T-cell (primary cell): ENCODE results near the gene PCARE. TPM values are rescaled to one million over a fixed set of nuclear protein-coding genes. Genes with fewer than 3 reads are reported as not detected.

ENCODE experiments used
- ATAC-seq, 4 experiments: fragments of 200-7000 bp in 3 of 4; fragments of 150-1000 bp in 1 of 4; cut with Tn5 transposase; replicated peaks in 1 of 4; 1 replicate in 3 of 4; 2 replicates in 1 of 4; pipeline ENCODE4 v1.10.0; 2021; ENCODE audit warnings: moderate library complexity in 3 of 4, mild to moderate bottlenecking in 2 of 4, moderate number of reproducible peaks in 1 of 4
- CTCF ChIA-PET, 2 donors: fragments of 300-600 bp; sonication (Branson Sonifier 250); formaldehyde crosslinking; loops; one replicate each; lab custom pipeline; 2022; ENCODE audit warnings: antibody characterized with exemption in 2 of 2; lab: Charles Lee
- POLR2A ChIA-PET, 2 donors: fragments of 300-600 bp; sonication (Branson Sonifier 250); formaldehyde crosslinking; loops; one replicate each; lab custom pipeline; 2022; ENCODE audit warnings: antibody characterized with exemption in 2 of 2; lab: Charles Lee
- DNase-seq, 35 experiments: peaks; one replicate each; pipeline versions ENCODE4 v3.0.0 to v3.0.0-alpha.2; 2013 to 2023
- H3K27ac ChIP-seq: one replicate; pipeline ENCODE4 v1.5.1; 2013; ENCODE audit warnings: low read length
- H3K27me3 ChIP-seq, 2 experiments: replicated peaks in 1 of 2; 1 replicate in 1 of 2; 2 replicates in 1 of 2; pipeline versions ENCODE4 v1.6.1 to v1.7.0; 2013; ENCODE audit warnings: low read length in 1 of 2, mixed read lengths in 1 of 2; ENCODE audit not compliant: control insufficient read depth in 2 of 2, insufficient read depth in 2 of 2; ENCODE audit errors: extremely low read depth in 1 of 2
- H3K36me3 ChIP-seq, 2 donors: 1 replicate in 1 of 2; 2 replicates in 1 of 2; pipeline versions ENCODE4 v1.6.1 to v1.7.0; 2013; ENCODE audit warnings: low read length in 1 of 2; ENCODE audit not compliant: control insufficient read depth in 2 of 2, insufficient read depth in 1 of 2; ENCODE audit errors: extremely low read depth in 1 of 2
- H3K4me1 ChIP-seq, 2 experiments: 1 replicate in 1 of 2; 2 replicates in 1 of 2; pipeline versions ENCODE4 v1.6.1 to v1.7.0; 2013; ENCODE audit warnings: low read length in 2 of 2, mixed read lengths in 1 of 2; ENCODE audit not compliant: insufficient read depth in 2 of 2, control insufficient read depth in 1 of 2; ENCODE audit errors: extremely low read depth in 1 of 2
- H3K4me3 ChIP-seq, 2 donors: 1 replicate in 1 of 2; 2 replicates in 1 of 2; pipeline versions ENCODE4 v1.5.1 to v1.7.0; 2013; ENCODE audit warnings: mild to moderate bottlenecking in 2 of 2, low read length in 1 of 2, moderate library complexity in 1 of 2; ENCODE audit not compliant: control insufficient read depth in 1 of 2; ENCODE audit errors: extremely low read depth in 1 of 2
- H3K9me3 ChIP-seq: 2 replicates; pipeline ENCODE4 v1.7.0; 2013
- H3K27ac Mint-ChIP-seq, 2 donors: one replicate each; pipeline ENCODE4 v1.8.0; 2020 to 2021; ENCODE audit warnings: mild to moderate bottlenecking in 2 of 2, mixed read lengths in 2 of 2
- H3K27me3 Mint-ChIP-seq, 2 donors: one replicate each; pipeline ENCODE4 v1.8.0; 2021 to 2022; ENCODE audit warnings: mixed read lengths in 2 of 2
- H3K36me3 Mint-ChIP-seq: one replicate; pipeline ENCODE4 v1.8.0; 2021; ENCODE audit warnings: mixed read lengths
- H3K4me1 Mint-ChIP-seq, 3 donors: one replicate each; pipeline ENCODE4 v1.8.0; 2020 to 2022; ENCODE audit warnings: mixed read lengths in 3 of 3, mild to moderate bottlenecking in 1 of 3
- H3K4me3 Mint-ChIP-seq, 3 donors: one replicate each; pipeline ENCODE4 v1.8.0; 2020 to 2022; ENCODE audit warnings: mild to moderate bottlenecking in 3 of 3, mixed read lengths in 3 of 3, moderate library complexity in 3 of 3
- H3K9me3 Mint-ChIP-seq, 3 donors: one replicate each; pipeline ENCODE4 v1.8.0; 2020 to 2022; ENCODE audit warnings: mixed read lengths in 3 of 3
- WGBS: methylation state at CpG from one replicate; pipeline ENCODE4 v1.1.5; 2013; ENCODE audit warnings: missing lambda C conversion rate; ENCODE audit not compliant: insufficient coverage; 5-methylcytosine and 5-hydroxymethylcytosine counted together
- total RNA-seq, 35 experiments: library from RNA in 6 of 35; stranded (reverse) in 6 of 35; fragments of 120-200 nt in 1 of 35; gene quantifications; one replicate each; pipeline versions ENCODE4 v1.2.1 to v1.2.4 and lab custom pipeline; 2013 to 2026

PCARE gene
- total RNA-seq, 5 donors from 2014 or later (not counting 1 experiment from before 2014, with no cell fraction given): not detected

GRCh38 chr2:29041161-29041660, 33.1 kb downstream of the PCARE start:
- Histone ChIP-seq H3K4me3 (no peak overlapping the region), H3K4me1 (no peaks in the 10 kb centered on the region), H3K36me3 (peaks cover 0 to 2% of the 10 kb centered on the region in 2 donors), H3K27me3 (no peaks in the 10 kb centered on the region), H3K27ac (no peak overlapping the region), H3K9me3 (no peaks in the 10 kb centered on the region)
- WGBS: 97% methylated on average over 5 of the region's 9 CpGs
- Mint-ChIP-seq H3K9me3 (no peaks in the 10 kb centered on the region), H3K27me3 (no peaks in the 10 kb centered on the region), H3K4me1 (peaks cover 0 to 3% (median 0%) of the 10 kb centered on the region in 3 donors), H3K36me3 (peaks cover 3% of the 10 kb centered on the region), H3K4me3 (no peak overlapping the region), H3K27ac (no peak overlapping the region)
- POLR2A ChIA-PET: no interaction called here
- CTCF ChIA-PET: no interaction called here
- no peak for ATAC-seq
- DNase-seq: no peak

DNA sequence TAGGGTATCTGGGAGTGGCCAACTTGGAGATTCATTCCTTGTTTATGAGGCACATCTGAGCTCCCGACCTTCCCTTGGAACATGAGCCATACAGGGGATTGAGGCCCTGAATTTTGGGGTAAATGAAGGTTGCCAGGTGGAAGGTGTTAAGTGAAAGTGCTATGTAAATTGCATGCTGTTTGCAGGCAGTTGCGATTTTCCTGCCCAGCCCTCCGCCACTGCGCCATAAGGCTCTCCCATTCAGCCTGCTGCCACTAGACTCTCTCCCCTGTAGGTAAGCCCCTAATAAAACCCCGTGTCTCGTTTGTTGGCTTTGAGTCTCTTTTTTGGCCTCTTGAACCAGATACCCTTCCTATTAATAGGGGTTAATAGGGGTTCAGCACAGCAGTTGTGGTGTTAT, 33.8 kb downstream of the PCARE start:
- no peak for ATAC-seq
- H3K4me3 Mint-ChIP-seq: no peak overlapping the region
- no peak for DNase-seq
- ChIA-PET POLR2A (no interaction called here), CTCF (no interaction called here)
- no peaks in the 10 kb centered on the region for H3K9me3 ChIP-seq
- peaks cover 0 to 7% (median 3%) of the 10 kb centered on the region in 3 donors for H3K4me1 Mint-ChIP-seq
- no peak overlapping the region for H3K27ac Mint-ChIP-seq
- no peaks in the 10 kb centered on the region for H3K27me3 ChIP-seq
- H3K27ac ChIP-seq: no peak overlapping the region
- H3K27me3 Mint-ChIP-seq: no peaks in the 10 kb centered on the region
- H3K36me3 Mint-ChIP-seq: peaks cover 3% of the 10 kb centered on the region
- 87% methylated on average over 4 of the region's 6 CpGs for WGBS
- peaks cover 0 to 2% of the 10 kb centered on the region in 2 donors for H3K36me3 ChIP-seq
- H3K4me3 ChIP-seq: no peak overlapping the region
- peaks cover 0 to 1% of the 10 kb centered on the region in 2 experiments for H3K4me1 ChIP-seq
- H3K9me3 Mint-ChIP-seq: no peaks in the 10 kb centered on the region

- Mint-ChIP-seq H3K27ac (no peak overlapping the region), H3K36me3 (peaks cover 3% of the 10 kb centered on the region), H3K9me3 (no peaks in the 10 kb centered on the region), H3K27me3 (no peaks in the 10 kb centered on the region), H3K4me1 (peaks cover 0 to 7% (median 6%) of the 10 kb centered on the region in 3 donors), H3K4me3 (no peak overlapping the region)
- no peaks in the 10 kb centered on the region for H3K9me3 ChIP-seq
- WGBS: 100% methylated on average over 2 of the region's 4 CpGs
- H3K4me3 ChIP-seq: no peak overlapping the region
- ChIA-PET CTCF (no interaction called here), POLR2A (interaction anchor here in 1 of 2 donors (0.6 kb wide), 1 partner anchor 1965 kb away, joined by 3 read pairs; no protein-coding TSS in a partner anchor)
- ATAC-seq (no peak), DNase-seq (no peak)
- H3K4me1 ChIP-seq: peaks cover 0 to 7% of the 10 kb centered on the region in 2 experiments
- H3K27me3 ChIP-seq: no peaks in the 10 kb centered on the region
- H3K36me3 ChIP-seq: peaks cover 0 to 2% of the 10 kb centered on the region in 2 donors
- H3K27ac ChIP-seq: no peak overlapping the region
These were observed 34.4 kb downstream of the PCARE start for GRCh38 chr2:29039718-29040480.

- Mint-ChIP-seq H3K27ac (no peak overlapping the region), H3K9me3 (no peaks in the 10 kb centered on the region), H3K4me1 (peaks cover 11 to 18% (median 16%) of the 10 kb centered on the region in 3 donors), H3K4me3 (no peak overlapping the region), H3K36me3 (peaks cover 7% of the 10 kb centered on the region), H3K27me3 (no peaks in the 10 kb centered on the region)
- no peak for DNase-seq
- ChIA-PET CTCF (interaction anchor here in 1 of 2 donors (1.3 kb wide), 1 partner anchor 20 kb away, joined by 4 read pairs; no protein-coding TSS in a partner anchor), POLR2A (no interaction called here)
- Histone ChIP-seq H3K9me3 (no peaks in the 10 kb centered on the region), H3K36me3 (peaks cover 0 to 2% of the 10 kb centered on the region in 2 donors), H3K4me3 (no peak overlapping the region), H3K4me1 (peaks cover 0 to 23% of the 10 kb centered on the region in 2 experiments), H3K27ac (no peak overlapping the region), H3K27me3 (no peaks in the 10 kb centered on the region)
- WGBS: 90% methylated on average over 13 of the region's 17 CpGs
- ATAC-seq: no peak
These were observed 39.1 kb downstream of the PCARE start for GRCh38 chr2:29035016-29035745.

DNA sequence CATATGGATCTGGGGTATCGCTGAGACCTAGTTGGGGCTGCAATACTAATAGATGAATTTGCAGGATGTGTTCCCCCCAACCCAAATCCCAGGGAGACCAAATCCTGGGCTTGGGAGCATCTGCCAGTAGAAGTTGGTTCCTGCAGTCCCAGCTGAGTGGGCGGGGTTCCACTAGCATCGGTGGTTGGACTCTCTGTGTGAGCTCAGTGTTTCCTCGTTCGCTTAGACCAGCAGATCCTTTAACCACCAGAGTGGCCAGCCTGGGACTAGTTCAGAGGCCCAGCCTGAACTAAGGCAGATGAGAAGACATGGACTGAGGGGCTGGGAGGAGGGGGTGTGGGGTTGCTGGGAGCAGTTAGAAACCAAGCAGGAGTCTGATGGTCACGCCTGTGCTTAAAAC, 40.7 kb downstream of the PCARE start:
- ChIA-PET POLR2A (no interaction called here), CTCF (interaction anchor here in 1 of 2 donors (1.5 kb wide), 1 partner anchor 19 kb away, joined by 3 read pairs; no protein-coding TSS in a partner anchor)
- H3K4me1 ChIP-seq: peaks cover 0 to 23% of the 10 kb centered on the region in 2 experiments
- H3K27ac Mint-ChIP-seq: peak overlapping the region in 1 of 2 donors; percentile 23
- ATAC-seq (no peak), DNase-seq (no peak)
- no peak overlapping the region for H3K4me3 Mint-ChIP-seq
- no peak overlapping the region for H3K4me3 ChIP-seq
- H3K4me1 Mint-ChIP-seq: peaks cover 11 to 18% (median 16%) of the 10 kb centered on the region in 3 donors
- H3K36me3 ChIP-seq: peaks cover 0 to 2% of the 10 kb centered on the region in 2 donors
- peaks cover 7% of the 10 kb centered on the region for H3K36me3 Mint-ChIP-seq
- H3K9me3 Mint-ChIP-seq: no peaks in the 10 kb centered on the region
- H3K27ac ChIP-seq: no peak overlapping the region
- H3K27me3 ChIP-seq: no peaks in the 10 kb centered on the region
- 91% methylated on average over 6 of the region's 6 CpGs for WGBS
- H3K9me3 ChIP-seq: no peaks in the 10 kb centered on the region
- H3K27me3 Mint-ChIP-seq: no peaks in the 10 kb centered on the region

GRCh38 chr2:29033172-29033571, 41.2 kb downstream of the PCARE start:
- ChIA-PET POLR2A (no interaction called here), CTCF (interaction anchor here in 1 of 2 donors (1.5 kb wide), 1 partner anchor 18 kb away, joined by 3 read pairs; no protein-coding TSS in a partner anchor)
- WGBS: 90% methylated on average over 2 of the region's 2 CpGs
- no peaks in the 10 kb centered on the region for H3K27me3 Mint-ChIP-seq
- Histone ChIP-seq H3K36me3 (peaks cover 0 to 3% of the 10 kb centered on the region in 2 donors), H3K27me3 (no peaks in the 10 kb centered on the region), H3K27ac (no peak overlapping the region), H3K4me1 (peaks cover 0 to 23% of the 10 kb centered on the region in 2 experiments), H3K4me3 (no peak overlapping the region), H3K9me3 (no peaks in the 10 kb centered on the region)
- H3K27ac Mint-ChIP-seq: no peak overlapping the region
- peaks cover 11 to 18% (median 16%) of the 10 kb centered on the region in 3 donors for H3K4me1 Mint-ChIP-seq
- no peak for ATAC-seq
- H3K4me3 Mint-ChIP-seq: no peak overlapping the region
- no peak for DNase-seq
- H3K9me3 Mint-ChIP-seq: no peaks in the 10 kb centered on the region
- H3K36me3 Mint-ChIP-seq: peaks cover 7% of the 10 kb centered on the region
